ENCODE results near the gene NSF.

NSF gene

DNA sequence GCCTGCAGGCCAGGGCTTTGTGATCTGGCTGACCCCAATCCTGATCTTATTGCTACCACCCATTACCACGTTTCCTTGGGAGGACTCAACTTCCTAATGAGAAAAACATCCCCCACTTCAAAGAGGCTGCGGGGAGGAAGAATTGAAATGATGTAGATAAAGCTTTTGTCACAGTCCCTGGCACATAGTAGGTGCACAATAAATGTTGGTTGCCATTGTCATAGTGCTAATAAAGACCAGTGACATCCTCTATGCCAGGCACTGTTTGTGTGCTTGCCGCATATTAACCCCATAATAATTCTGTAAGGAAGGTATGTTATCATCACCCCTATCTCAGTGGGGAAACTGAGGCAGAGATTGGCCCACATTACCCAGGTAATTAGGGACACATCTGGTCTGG is 205.6 kb downstream of the NSF start:
- Histone ChIP-seq H3K27ac (ENCODE audit: low read depth, low read length) (no peak overlapping the region), H2BK120ac (ENCODE audit: low read depth, low read length) (no peak overlapping the region), H4K8ac (ENCODE audit: low read depth, low read length) (no peak overlapping the region), H3K79me1 (ENCODE audit: low read length) (peaks cover 46% of the 10 kb centered on the region), H2BK15ac (replicated peaks; ENCODE audit: low read depth) (no peak overlapping the region), H3K79me2 (ENCODE audit: control insufficient read depth, insufficient read depth, low read length) (peaks cover 57% of the 10 kb centered on the region), H2AK5ac (ENCODE audit: low read length) (no peak overlapping the region), H3K4me2 (ENCODE audit: low read length) (no peak overlapping the region), H3K4ac (ENCODE audit: low read depth, low read length) (no peak overlapping the region), H2BK5ac (ENCODE audit: low read length) (no peak overlapping the region), H3K4me1 (ENCODE audit: control insufficient read depth, low read depth, low read length) (peaks cover 6% of the 10 kb centered on the region), H3K27me3 (ENCODE audit: insufficient read depth, low read length, poor library complexity) (no peaks in the 10 kb centered on the region), H3K36me3 (ENCODE audit: control insufficient read depth, insufficient read depth, low read length) (peaks cover 5% of the 10 kb centered on the region), H3K56ac (ENCODE audit: low read length) (no peak overlapping the region), H3K9ac (ENCODE audit: low read length) (no peak overlapping the region), H3K18ac (ENCODE audit: low read length) (no peak overlapping the region), H4K5ac (ENCODE audit: low read length) (no peak overlapping the region), H3K4me3 (ENCODE audit: low read length) (no peak overlapping the region), H3K23ac (ENCODE audit: low read length) (no peak overlapping the region)
- WGBS (ENCODE audit: extremely low coverage, insufficient coverage, low lambda C conversion rate), result no CpG with 5 or more reads among the region's 3 CpGs
- DNase-seq, result no peak

DNA sequence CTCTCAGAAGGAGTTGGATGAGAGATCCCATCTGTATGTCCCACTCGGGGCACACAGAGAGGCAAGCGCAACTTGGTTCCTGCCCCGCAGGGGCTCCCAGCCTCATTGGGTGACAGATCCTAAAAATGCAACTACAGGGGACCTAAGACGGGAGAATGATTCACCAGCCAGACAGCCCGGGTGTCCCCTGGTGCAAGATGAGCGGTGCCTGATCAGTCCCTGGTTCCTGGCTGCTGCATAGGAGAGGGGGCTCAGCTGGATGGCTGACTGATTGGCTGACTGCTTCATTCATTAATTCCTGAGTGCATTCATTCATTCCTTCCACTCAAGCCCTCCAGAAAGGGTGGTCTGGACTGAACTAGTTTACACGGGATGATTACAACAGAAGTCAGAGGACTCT is 206.1 kb downstream of the NSF start:
- no CpG with 5 or more reads among the region's 7 CpGs for WGBS (ENCODE audit: extremely low coverage, insufficient coverage, low lambda C conversion rate)
- no peak for DNase-seq

GRCh38 chr17:46796956-46797530 is 206.6 kb downstream of the NSF start:
- Histone ChIP-seq H3K56ac (ENCODE audit: low read length) (peak overlapping the region; percentile 70), H3K4me2 (ENCODE audit: low read length) (no peak overlapping the region), H3K4me3 (ENCODE audit: low read length) (no peak overlapping the region), H2BK5ac (ENCODE audit: low read length) (peak overlapping the region; percentile 73), H3K23ac (ENCODE audit: low read length) (no peak overlapping the region), H2BK15ac (replicated peaks; ENCODE audit: low read depth) (no peak overlapping the region), H3K4ac (ENCODE audit: low read depth, low read length) (no peak overlapping the region), H3K79me1 (ENCODE audit: low read length) (peaks cover 43% of the 10 kb centered on the region), H3K18ac (ENCODE audit: low read length) (no peak overlapping the region), H4K8ac (ENCODE audit: low read depth, low read length) (no peak overlapping the region), H3K27ac (ENCODE audit: low read depth, low read length) (no peak overlapping the region), H2BK120ac (ENCODE audit: low read depth, low read length) (no peak overlapping the region), H3K79me2 (ENCODE audit: control insufficient read depth, insufficient read depth, low read length) (peaks cover 55% of the 10 kb centered on the region), H3K4me1 (ENCODE audit: control insufficient read depth, low read depth, low read length) (peaks cover 6% of the 10 kb centered on the region), H3K27me3 (ENCODE audit: insufficient read depth, low read length, poor library complexity) (no peaks in the 10 kb centered on the region), H3K9ac (ENCODE audit: low read length) (peak overlapping the region; percentile 26), H2AK5ac (ENCODE audit: low read length) (no peak overlapping the region), H4K5ac (ENCODE audit: low read length) (no peak overlapping the region), H3K36me3 (ENCODE audit: control insufficient read depth, insufficient read depth, low read length) (peaks cover 5% of the 10 kb centered on the region)
- DNase-seq, result no peak
- no CpG with 5 or more reads among the region's 8 CpGs for WGBS (ENCODE audit: extremely low coverage, insufficient coverage, low lambda C conversion rate)

More for the DNA sequence above, 206.1 kb downstream of the NSF start:
- Histone ChIP-seq H3K27ac (ENCODE audit: low read depth, low read length) (no peak overlapping the region), H4K5ac (ENCODE audit: low read length) (no peak overlapping the region), H3K36me3 (ENCODE audit: control insufficient read depth, insufficient read depth, low read length) (peaks cover 5% of the 10 kb centered on the region), H3K4me2 (ENCODE audit: low read length) (no peak overlapping the region), H3K23ac (ENCODE audit: low read length) (no peak overlapping the region), H2AK5ac (ENCODE audit: low read length) (no peak overlapping the region), H3K4ac (ENCODE audit: low read depth, low read length) (no peak overlapping the region), H2BK120ac (ENCODE audit: low read depth, low read length) (no peak overlapping the region), H3K4me3 (ENCODE audit: low read length) (no peak overlapping the region), H3K56ac (ENCODE audit: low read length) (no peak overlapping the region), H2BK15ac (replicated peaks; ENCODE audit: low read depth) (no peak overlapping the region), H3K4me1 (ENCODE audit: control insufficient read depth, low read depth, low read length) (peaks cover 6% of the 10 kb centered on the region), H3K79me2 (ENCODE audit: control insufficient read depth, insufficient read depth, low read length) (peaks cover 56% of the 10 kb centered on the region), H3K79me1 (ENCODE audit: low read length) (peaks cover 44% of the 10 kb centered on the region), H3K27me3 (ENCODE audit: insufficient read depth, low read length, poor library complexity) (no peaks in the 10 kb centered on the region), H3K9ac (ENCODE audit: low read length) (no peak overlapping the region), H4K8ac (ENCODE audit: low read depth, low read length) (no peak overlapping the region), H2BK5ac (ENCODE audit: low read length) (no peak overlapping the region), H3K18ac (ENCODE audit: low read length) (no peak overlapping the region)

- no peaks in the 10 kb centered on the region for H3K27me3 ChIP-seq (ENCODE audit: insufficient read depth, low read length, poor library complexity)
- DNase-seq, result no peak
- no peak overlapping the region for H3K9ac ChIP-seq (ENCODE audit: low read length)
- no peak overlapping the region for H3K4ac ChIP-seq (ENCODE audit: low read depth, low read length)
- H3K18ac ChIP-seq (ENCODE audit: low read length), result no peak overlapping the region
- H3K23ac ChIP-seq (ENCODE audit: low read length), result no peak overlapping the region
- peaks cover 6% of the 10 kb centered on the region for H3K4me1 ChIP-seq (ENCODE audit: control insufficient read depth, low read depth, low read length)
- no peak overlapping the region for H4K5ac ChIP-seq (ENCODE audit: low read length)
- H2BK15ac ChIP-seq (replicated peaks; ENCODE audit: low read depth), result no peak overlapping the region
- no peak overlapping the region for H2BK5ac ChIP-seq (ENCODE audit: low read length)
- peaks cover 34% of the 10 kb centered on the region for H3K79me1 ChIP-seq (ENCODE audit: low read length)
- H3K4me2 ChIP-seq (ENCODE audit: low read length), result no peak overlapping the region
- no peak overlapping the region for H2BK120ac ChIP-seq (ENCODE audit: low read depth, low read length)
- H3K79me2 ChIP-seq (ENCODE audit: control insufficient read depth, insufficient read depth, low read length), result peaks cover 41% of the 10 kb centered on the region
- no peak overlapping the region for H2AK5ac ChIP-seq (ENCODE audit: low read length)
- H3K27ac ChIP-seq (ENCODE audit: low read depth, low read length), result no peak overlapping the region
- H3K36me3 ChIP-seq (ENCODE audit: control insufficient read depth, insufficient read depth, low read length), result peaks cover 9% of the 10 kb centered on the region
- no peak overlapping the region for H4K8ac ChIP-seq (ENCODE audit: low read depth, low read length)
- no CpG with 5 or more reads among the region's 4 CpGs for WGBS (ENCODE audit: extremely low coverage, insufficient coverage, low lambda C conversion rate)
- H3K4me3 ChIP-seq (ENCODE audit: low read length), result no peak overlapping the region
- no peak overlapping the region for H3K56ac ChIP-seq (ENCODE audit: low read length)
Observed at GRCh38 chr17:46800573-46800972, 210.1 kb downstream of the NSF start.

- Histone ChIP-seq H4K5ac (ENCODE audit: low read length) (no peak overlapping the region), H3K4ac (ENCODE audit: low read depth, low read length) (no peak overlapping the region), H3K18ac (ENCODE audit: low read length) (no peak overlapping the region), H2BK5ac (ENCODE audit: low read length) (no peak overlapping the region), H3K23ac (ENCODE audit: low read length) (no peak overlapping the region), H3K56ac (ENCODE audit: low read length) (no peak overlapping the region), H2BK15ac (replicated peaks; ENCODE audit: low read depth) (no peak overlapping the region), H3K79me2 (ENCODE audit: control insufficient read depth, insufficient read depth, low read length) (peaks cover 36% of the 10 kb centered on the region), H2BK120ac (ENCODE audit: low read depth, low read length) (no peak overlapping the region), H3K79me1 (ENCODE audit: low read length) (peaks cover 36% of the 10 kb centered on the region), H2AK5ac (ENCODE audit: low read length) (no peak overlapping the region), H3K9ac (ENCODE audit: low read length) (no peak overlapping the region), H3K4me2 (ENCODE audit: low read length) (no peak overlapping the region), H3K27ac (ENCODE audit: low read depth, low read length) (no peak overlapping the region), H4K8ac (ENCODE audit: low read depth, low read length) (no peak overlapping the region), H3K27me3 (ENCODE audit: insufficient read depth, low read length, poor library complexity) (no peaks in the 10 kb centered on the region), H3K4me1 (ENCODE audit: control insufficient read depth, low read depth, low read length) (no peaks in the 10 kb centered on the region), H3K36me3 (ENCODE audit: control insufficient read depth, insufficient read depth, low read length) (peaks cover 13% of the 10 kb centered on the region), H3K4me3 (ENCODE audit: low read length) (no peak overlapping the region)
- no CpG with 5 or more reads among the region's 7 CpGs for whole genome bisulfite sequencing (ENCODE audit: extremely low coverage, insufficient coverage, low lambda C conversion rate)
- DNase-seq, result no peak
Observed at GRCh38 chr17:46802800-46803199, 212.3 kb downstream of the NSF start.

- no peak overlapping the region for H2AK5ac ChIP-seq (ENCODE audit: low read length)
- no peak overlapping the region for H2BK15ac ChIP-seq (replicated peaks; ENCODE audit: low read depth)
- no peaks in the 10 kb centered on the region for H3K27me3 ChIP-seq (ENCODE audit: insufficient read depth, low read length, poor library complexity)
- no peak overlapping the region for H3K4me3 ChIP-seq (ENCODE audit: low read length)
- H3K9ac ChIP-seq (ENCODE audit: low read length), result no peak overlapping the region
- H3K18ac ChIP-seq (ENCODE audit: low read length), result no peak overlapping the region
- no peak overlapping the region for H3K27ac ChIP-seq (ENCODE audit: low read depth, low read length)
- no peak overlapping the region for H3K23ac ChIP-seq (ENCODE audit: low read length)
- H4K5ac ChIP-seq (ENCODE audit: low read length), result no peak overlapping the region
- no peak overlapping the region for H3K56ac ChIP-seq (ENCODE audit: low read length)
- H3K36me3 ChIP-seq (ENCODE audit: control insufficient read depth, insufficient read depth, low read length), result peaks cover 13% of the 10 kb centered on the region
- DNase-seq, result no peak
- H2BK5ac ChIP-seq (ENCODE audit: low read length), result no peak overlapping the region
- H3K4me2 ChIP-seq (ENCODE audit: low read length), result no peak overlapping the region
- H3K4ac ChIP-seq (ENCODE audit: low read depth, low read length), result no peak overlapping the region
- WGBS (ENCODE audit: extremely low coverage, insufficient coverage, low lambda C conversion rate), result no CpG with 5 or more reads among the region's 5 CpGs
- H3K79me1 ChIP-seq (ENCODE audit: low read length), result peaks cover 40% of the 10 kb centered on the region
- H3K4me1 ChIP-seq (ENCODE audit: control insufficient read depth, low read depth, low read length), result no peaks in the 10 kb centered on the region
- H3K79me2 ChIP-seq (ENCODE audit: control insufficient read depth, insufficient read depth, low read length), result peaks cover 40% of the 10 kb centered on the region
- H2BK120ac ChIP-seq (ENCODE audit: low read depth, low read length), result no peak overlapping the region
- no peak overlapping the region for H4K8ac ChIP-seq (ENCODE audit: low read depth, low read length)
Observed at GRCh38 chr17:46803544-46803943, 213.1 kb downstream of the NSF start.
